Fibroblast of pulmonary artery (primary cell): Measurements from ENCODE around the gene TNKS1BP1.

Source experiments
- DNase-seq: peaks from one replicate; pipeline ENCODE4 v3.0.0-alpha.2; 2010; ENCODE audit warnings: low read depth
- H3K4me3 ChIP-seq: replicated peaks from 2 replicates; pipeline ENCODE4 v1.5.1; 2011; ENCODE audit warnings: low read depth, mild to moderate bottlenecking, control low read depth, low read length, moderate library complexity
- CTCF ChIP-seq: IDR thresholded peaks from 2 replicates; pipeline ENCODE4 v1.5.1; 2011; ENCODE audit warnings: mild to moderate bottlenecking, control low read depth, low read length, inconsistent platforms; ENCODE audit errors: missing control alignments

The TNKS1BP1 gene

DNA sequence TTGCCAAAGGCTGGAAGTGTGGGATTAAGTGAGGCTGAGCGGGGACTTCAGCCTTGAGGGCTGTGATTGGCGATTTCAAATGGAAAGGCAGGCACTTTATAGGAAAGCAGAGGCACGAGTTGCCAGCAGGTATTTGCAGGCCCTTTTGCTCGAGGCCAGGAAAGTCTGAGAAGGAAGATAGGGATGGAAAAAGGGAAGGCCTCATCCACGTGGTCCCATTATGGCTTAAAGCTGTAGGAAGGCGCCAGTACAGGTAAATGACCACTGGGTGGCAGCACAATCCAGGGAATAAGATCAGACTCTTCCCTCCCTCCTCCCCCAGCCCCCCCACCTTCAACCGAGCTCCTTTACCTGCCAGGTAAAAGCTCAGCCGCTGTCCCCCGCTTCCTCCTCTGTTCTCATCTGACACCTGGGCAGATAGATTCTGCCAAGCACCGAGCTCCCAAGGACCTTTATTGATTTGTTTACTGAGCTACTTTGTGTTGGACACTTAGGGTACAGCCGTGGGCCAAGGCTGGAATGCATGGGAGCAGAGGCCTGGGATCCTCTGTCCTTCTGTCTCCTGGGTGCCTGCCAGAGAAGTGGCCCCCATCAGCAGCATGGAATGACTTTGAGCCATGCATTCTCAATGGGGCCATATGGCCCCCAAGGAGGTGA lies 20.9 kb upstream of the TNKS1BP1 start:
- DNase-seq, result peak; percentile 76
- TF ChIP-seq CTCF, result peak; percentile 62
- no peak overlapping the region for H3K4me3 ChIP-seq

GRCh38 chr11:57344826-57345225 lies 20.1 kb upstream of the TNKS1BP1 start:
- DNase-seq, result no peak
- no peak for TF ChIP-seq CTCF
- H3K4me3 ChIP-seq, result no peak overlapping the region

DNA sequence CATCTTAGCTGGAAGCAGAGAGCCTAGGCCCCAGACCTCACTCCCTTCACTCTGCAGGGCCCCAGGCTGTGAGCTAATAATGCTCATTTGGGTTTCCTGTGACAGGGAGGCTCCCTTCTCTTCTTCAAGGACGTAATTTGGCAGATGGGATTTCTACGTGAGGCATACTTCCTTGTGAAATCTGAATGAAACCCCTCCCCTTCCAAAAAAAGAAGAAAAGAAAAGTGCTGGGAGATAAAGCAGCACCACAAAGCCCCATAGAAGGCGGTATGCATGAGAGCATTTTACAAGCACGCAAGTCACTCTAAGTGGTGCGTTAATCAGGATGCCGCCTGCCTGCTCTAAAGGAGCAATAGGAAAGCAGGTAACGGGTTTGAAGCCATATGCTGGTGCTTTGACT lies 19.1 kb upstream of the TNKS1BP1 start:
- H3K4me3 ChIP-seq, result no peak overlapping the region
- TF ChIP-seq CTCF, result no peak
- DNase-seq, result no peak

DNA sequence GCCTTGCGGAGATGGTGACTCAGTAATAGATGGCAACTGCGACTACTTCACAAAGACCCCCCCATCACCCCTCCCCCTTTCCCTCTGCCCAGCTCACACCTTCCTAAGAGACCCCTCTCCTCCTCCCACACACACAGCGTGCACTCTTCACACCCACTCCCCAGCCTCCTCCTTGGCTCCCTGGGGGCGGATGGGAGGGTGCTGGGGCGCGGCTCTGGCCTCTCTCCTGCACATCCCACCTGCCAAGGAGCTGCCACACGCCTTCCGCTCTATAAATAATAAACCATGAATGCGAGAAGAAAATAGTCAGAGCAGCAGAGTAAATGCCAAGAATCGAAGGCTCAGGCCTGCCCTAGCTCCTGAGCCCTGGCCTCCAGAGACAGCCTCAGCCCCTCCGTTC lies 17.9 kb upstream of the TNKS1BP1 start:
- no peak for DNase-seq
- no peak overlapping the region for H3K4me3 ChIP-seq
- TF ChIP-seq CTCF, result no peak

- DNase-seq, result no peak
- TF ChIP-seq CTCF, result no peak
Observed at GRCh38 chr11:57341250-57341808, 16.6 kb upstream of the TNKS1BP1 start.

GRCh38 chr11:57340039-57340615 lies 15.4 kb upstream of the TNKS1BP1 start:
- no peak for DNase-seq
- peak; percentile 19 for TF ChIP-seq CTCF
- no peak overlapping the region for H3K4me3 ChIP-seq

More at GRCh38 chr11:57341250-57341808, 16.6 kb upstream of the TNKS1BP1 start:
- no peak overlapping the region for H3K4me3 ChIP-seq
